SK-N-DZ (cell line): ENCODE measurements around the gene CACNA1B.

Source experiments
- DNase-seq: peaks from one replicate; pipeline ENCODE4 v3.0.0-alpha.2; 2015; ENCODE audit warnings: low spot score

The CACNA1B gene

GRCh38 chr9:137918331-137919094 is 40.9 kb downstream of the CACNA1B start:
- DNase-seq: no peak

GRCh38 chr9:137919095-137919465 is 41.5 kb downstream of the CACNA1B start:
- no peak for DNase-seq

GRCh38 chr9:137919649-137920141 is 42.1 kb downstream of the CACNA1B start:
- DNase-seq: no peak

GRCh38 chr9:137920753-137921152 is 43.2 kb downstream of the CACNA1B start:
- DNase-seq: no peak

GRCh38 chr9:137924169-137924568 is 46.6 kb downstream of the CACNA1B start:
- DNase-seq: no peak

GRCh38 chr9:137924761-137925369 is 47.3 kb downstream of the CACNA1B start:
- DNase-seq: no peak

GRCh38 chr9:137943655-137944054 is 66.1 kb downstream of the CACNA1B start:
- no peak for DNase-seq

- peak; percentile 33 for DNase-seq
Measured at GRCh38 chr9:137945581-137945980, 68.0 kb downstream of the CACNA1B start.

- no peak for DNase-seq
Measured at GRCh38 chr9:137946993-137947392, 69.4 kb downstream of the CACNA1B start.

GRCh38 chr9:137948642-137949041 is 71.1 kb downstream of the CACNA1B start:
- DNase-seq: no peak

- peak; percentile 21 for DNase-seq
Measured at GRCh38 chr9:137949260-137949659, 71.7 kb downstream of the CACNA1B start.

GRCh38 chr9:137951107-137951506 is 73.5 kb downstream of the CACNA1B start:
- no peak for DNase-seq

GRCh38 chr9:137951597-137952490 is 74.3 kb downstream of the CACNA1B start:
- no peak for DNase-seq

- no peak for DNase-seq
Measured at GRCh38 chr9:137952976-137953666, 75.5 kb downstream of the CACNA1B start.

GRCh38 chr9:137953683-137954438 is 76.3 kb downstream of the CACNA1B start:
- no peak for DNase-seq

GRCh38 chr9:137955224-137955570 is 77.6 kb downstream of the CACNA1B start:
- no peak for DNase-seq

- no peak for DNase-seq
Measured at GRCh38 chr9:137955586-137955985, 78.0 kb downstream of the CACNA1B start.

GRCh38 chr9:137956039-137956438 is 78.5 kb downstream of the CACNA1B start:
- no peak for DNase-seq

GRCh38 chr9:137956688-137957385 is 79.3 kb downstream of the CACNA1B start:
- no peak for DNase-seq
